GM23338 (cell line): ENCODE data around the gene TULP3. TPM values are rescaled to one million over a fixed set of nuclear protein-coding genes. Genes with fewer than 3 reads are reported as not detected.

Experiments
- ATAC-seq: fragments of 200-7000 bp; cut with Tn5 transposase; 3 replicates; pipeline ENCODE4 v1.9.1; 2020
- DNase-seq: peaks from one replicate; pipeline ENCODE4 v3.0.0-alpha.2; 2015; ENCODE audit warnings: low spot score
- H2AFZ ChIP-seq: fragments of 200-600 bp; sonication (generic); 2 replicates; pipeline ENCODE4 v1.8.0; 2016; ENCODE audit warnings: antibody characterized with exemption, mild to moderate bottlenecking, moderate library complexity
- H3F3A ChIP-seq: fragments of 200-600 bp; sonication (generic); replicated peaks from 2 replicates; pipeline ENCODE4 v1.8.0; 2017; ENCODE audit warnings: antibody characterized with exemption, mixed run types, low read depth
- H3K27ac ChIP-seq: fragments of 200-600 bp; sonication (generic); 2 replicates; pipeline ENCODE4 v1.6.1; 2016; ENCODE audit warnings: low read depth
- H3K27me3 ChIP-seq: fragments of 200-600 bp; sonication (generic); 2 replicates; pipeline ENCODE4 v1.8.0; 2016; ENCODE audit warnings: mild to moderate bottlenecking, mixed run types, moderate library complexity; ENCODE audit not compliant: insufficient read depth
- H3K36me3 ChIP-seq: fragments of 200-600 bp; sonication (generic); 2 replicates; pipeline ENCODE4 v1.8.0; 2016; ENCODE audit warnings: mild to moderate bottlenecking; ENCODE audit not compliant: insufficient read depth
- H3K4me1 ChIP-seq: fragments of 200-600 bp; sonication (generic); 2 replicates; pipeline ENCODE4 v1.8.0; 2016; ENCODE audit warnings: mild to moderate bottlenecking, moderate library complexity; ENCODE audit not compliant: insufficient read depth
- H3K4me2 ChIP-seq: fragments of 200-600 bp; sonication (generic); 2 replicates; pipeline ENCODE4 v1.7.1; 2017; ENCODE audit warnings: mixed run types
- H3K4me3 ChIP-seq: fragments of 200-600 bp; sonication (generic); 2 replicates; pipeline ENCODE4 v1.6.1; 2016; ENCODE audit warnings: mixed run types
- H3K79me2 ChIP-seq: fragments of 200-600 bp; sonication (generic); replicated peaks from 2 replicates; pipeline ENCODE4 v1.8.0; 2017; ENCODE audit warnings: mild to moderate bottlenecking; ENCODE audit not compliant: insufficient read depth
- H3K9me2 ChIP-seq: fragments of 200-600 bp; sonication (generic); 2 replicates; pipeline ENCODE4 v1.8.0; 2017; ENCODE audit not compliant: insufficient read depth
- H4K20me1 ChIP-seq: fragments of 200-600 bp; sonication (generic); replicated peaks from 2 replicates; pipeline ENCODE4 v1.8.0; 2017; ENCODE audit warnings: mild to moderate bottlenecking; ENCODE audit not compliant: insufficient read depth
- H3K27ac Mint-ChIP-seq: 2 replicates; pipeline ENCODE4 v1.8.0; 2020; ENCODE audit warnings: inconsistent platforms, mild to moderate bottlenecking, moderate library complexity, mixed read lengths
- H3K27me3 Mint-ChIP-seq: 3 replicates; pipeline ENCODE4 v1.8.0; 2022; ENCODE audit warnings: low read depth, mild to moderate bottlenecking, moderate library complexity, mixed read lengths, inconsistent platforms; ENCODE audit not compliant: insufficient read depth, poor library complexity
- H3K36me3 Mint-ChIP-seq: 3 replicates; pipeline ENCODE4 v1.8.0; 2021; ENCODE audit warnings: low read depth, mild to moderate bottlenecking, inconsistent platforms, moderate library complexity, mixed read lengths
- H3K4me1 Mint-ChIP-seq: 3 replicates; pipeline ENCODE4 v1.8.0; 2020; ENCODE audit warnings: mild to moderate bottlenecking, inconsistent platforms, mixed read lengths
- H3K4me3 Mint-ChIP-seq: 3 replicates; pipeline ENCODE4 v1.8.0; 2021; ENCODE audit warnings: moderate library complexity, mild to moderate bottlenecking, inconsistent platforms, mixed read lengths
- H3K9me3 Mint-ChIP-seq: 3 replicates; pipeline ENCODE4 v1.8.0; 2020; ENCODE audit warnings: moderate library complexity, mild to moderate bottlenecking, inconsistent platforms, mixed read lengths
- CREB1 ChIP-seq: fragments of 250-450 bp; sonication (Bioruptor Pico); IDR thresholded peaks from 2 replicates; pipeline ENCODE4 v1.5.0; 2020; ENCODE audit warnings: low read depth, mild to moderate bottlenecking, moderate library complexity
- EZH2 ChIP-seq: fragments of 200-600 bp; sonication (generic); IDR thresholded peaks from one replicate; pipeline ENCODE4 v1.8.0; 2017; ENCODE audit warnings: antibody characterized with exemption, mild to moderate bottlenecking, low read depth; ENCODE audit not compliant: unreplicated experiment
- EZH2phosphoT487 ChIP-seq: fragments of 200-600 bp; sonication (generic); IDR thresholded peaks from one replicate; pipeline ENCODE4 v1.8.1; 2018; ENCODE audit warnings: antibody characterized with exemption; ENCODE audit not compliant: unreplicated experiment
- JUNB ChIP-seq: IDR thresholded peaks from one replicate; pipeline ENCODE4 v1.6.1; 2016; ENCODE audit warnings: antibody characterized with exemption; ENCODE audit not compliant: unreplicated experiment
- NANOG ChIP-seq: IDR thresholded peaks from 2 replicates; pipeline ENCODE4 v1.6.1; 2016; ENCODE audit warnings: antibody characterized with exemption, borderline replicate concordance
- ZNF114 ChIP-seq: fragments of 250-450 bp; sonication (Bioruptor Pico); IDR thresholded peaks from 2 replicates; pipeline ENCODE4 v1.5.0; 2020; ENCODE audit warnings: mild to moderate bottlenecking, moderate library complexity
- ZNF331 ChIP-seq: fragments of 250-450 bp; sonication (Bioruptor Pico); IDR thresholded peaks from 2 replicates; pipeline ENCODE4 v1.5.0; 2020; ENCODE audit warnings: low read depth, mild to moderate bottlenecking, moderate library complexity
- polyA plus RNA-seq: library from polyadenylated mRNA; unstranded; fragments of >200 nt; fragmentation: Nextera tagmentation; extraction: Ambion mirVana; gene quantifications from 2 replicates; pipeline ENCODE4 v1.2.1, GENCODE V29; 2016
- total RNA-seq: library from RNA; depleted of rRNA; stranded (reverse); fragments of >200 nt; shearing (Covaris generic); gene quantifications from 2 replicates; pipeline ENCODE4 v1.2.3, GENCODE V29; 2014
- TF ChIP-seq, protein P1 (sequence below), 2 experiments: fragments of 200-600 bp in 1 of 2; sonication (generic) in 1 of 2; conservative IDR thresholded peaks; 2 replicates each; pipeline versions ENCODE4 v1.5.1 to v1.6.1; 2016 to 2017; ENCODE audit warnings: antibody characterized with exemption in 2 of 2, low read depth in 2 of 2, mild to moderate bottlenecking in 2 of 2, moderate library complexity in 1 of 2
- TF ChIP-seq, protein P2 (sequence below): IDR thresholded peaks from one replicate; pipeline ENCODE4 v1.6.1; 2018; ENCODE audit warnings: antibody characterized with exemption; ENCODE audit not compliant: unreplicated experiment
- TF ChIP-seq, protein P3 (sequence below): IDR thresholded peaks from 2 replicates; pipeline ENCODE4 v1.6.1; 2016; ENCODE audit warnings: antibody characterized with exemption
- TF ChIP-seq, protein P4 (sequence below): fragments of 250-450 bp; sonication (Bioruptor Pico); IDR thresholded peaks from 2 replicates; pipeline ENCODE4 v1.5.0; 2020; ENCODE audit warnings: mild to moderate bottlenecking, moderate library complexity

Gene TULP3
- total and polyA plus RNA-seq, 2 experiments from 2014 or later: 15.1 to 18.8 TPM

DNA sequence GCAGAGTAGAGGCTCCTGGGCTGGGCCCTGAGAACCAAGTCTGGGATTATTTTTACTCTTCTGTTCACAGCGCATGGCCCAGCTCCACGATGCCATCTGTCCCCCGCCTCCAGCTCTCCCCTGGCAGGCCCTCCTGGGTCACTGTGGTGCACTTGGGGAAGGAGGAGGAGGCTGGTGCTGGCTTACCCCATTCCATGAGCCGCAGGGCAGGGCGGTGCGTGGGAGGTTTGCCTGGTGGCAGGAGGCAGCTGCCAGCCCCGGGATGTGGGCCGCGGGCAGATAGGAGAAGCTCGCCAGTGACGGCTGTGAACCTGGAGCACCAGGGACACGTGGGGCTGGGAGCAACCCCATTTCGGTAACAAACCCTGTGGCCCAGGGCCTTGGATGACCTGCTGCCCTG lies 91.7 kb downstream of the TULP3 start (continued):
- TF ChIP-seq, protein P1, sequence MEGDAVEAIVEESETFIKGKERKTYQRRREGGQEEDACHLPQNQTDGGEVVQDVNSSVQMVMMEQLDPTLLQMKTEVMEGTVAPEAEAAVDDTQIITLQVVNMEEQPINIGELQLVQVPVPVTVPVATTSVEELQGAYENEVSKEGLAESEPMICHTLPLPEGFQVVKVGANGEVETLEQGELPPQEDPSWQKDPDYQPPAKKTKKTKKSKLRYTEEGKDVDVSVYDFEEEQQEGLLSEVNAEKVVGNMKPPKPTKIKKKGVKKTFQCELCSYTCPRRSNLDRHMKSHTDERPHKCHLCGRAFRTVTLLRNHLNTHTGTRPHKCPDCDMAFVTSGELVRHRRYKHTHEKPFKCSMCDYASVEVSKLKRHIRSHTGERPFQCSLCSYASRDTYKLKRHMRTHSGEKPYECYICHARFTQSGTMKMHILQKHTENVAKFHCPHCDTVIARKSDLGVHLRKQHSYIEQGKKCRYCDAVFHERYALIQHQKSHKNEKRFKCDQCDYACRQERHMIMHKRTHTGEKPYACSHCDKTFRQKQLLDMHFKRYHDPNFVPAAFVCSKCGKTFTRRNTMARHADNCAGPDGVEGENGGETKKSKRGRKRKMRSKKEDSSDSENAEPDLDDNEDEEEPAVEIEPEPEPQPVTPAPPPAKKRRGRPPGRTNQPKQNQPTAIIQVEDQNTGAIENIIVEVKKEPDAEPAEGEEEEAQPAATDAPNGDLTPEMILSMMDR (conservative IDR thresholded peaks at IDR 0.05; ENCODE audit: low read depth in 2 of 2): no peak
- TF ChIP-seq ZNF114 (CRISPR knock-in tag) (no peak), EZH2phosphoT487 (no peak)

DNA sequence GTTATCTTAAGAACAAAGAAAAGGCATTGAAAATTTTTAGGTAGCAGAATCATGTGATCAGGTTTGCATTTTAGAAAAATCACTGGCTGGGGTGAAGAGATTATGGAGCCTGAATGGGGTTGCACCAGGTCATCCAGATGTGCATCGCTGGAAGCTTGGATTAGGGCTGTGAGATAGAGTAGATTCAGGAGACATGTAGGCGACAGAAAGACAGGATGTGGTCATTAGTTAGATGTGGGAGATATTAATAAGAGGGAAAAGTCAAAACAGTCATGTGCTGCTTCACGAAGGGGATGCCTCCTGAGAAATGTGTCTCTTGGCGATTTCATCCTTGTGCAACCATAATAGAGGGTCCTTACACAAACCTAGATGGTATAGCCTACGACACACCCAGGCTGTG lies 93.6 kb downstream of the TULP3 start:
- H3F3A ChIP-seq: peaks cover 10% of the 10 kb centered on the region
- H3K36me3 ChIP-seq: peaks cover 8% of the 10 kb centered on the region; the same call in 1 of the 2 replicates
- peaks cover 64% of the 10 kb centered on the region for H4K20me1 ChIP-seq
- 0 out of 2 replicates have a peak, but pooled peaks cover 4% of the 10 kb centered on the region for H3K9me2 ChIP-seq
- H3K4me3 Mint-ChIP-seq: no peak overlapping the region
- no peaks in the 10 kb centered on the region for H3K27me3 ChIP-seq
- no peak overlapping the region for H3K4me2 ChIP-seq
- DNase-seq: no peak
- H3K36me3 Mint-ChIP-seq: peaks cover 40% of the 10 kb centered on the region
- peaks cover 99% of the 10 kb centered on the region for H3K79me2 ChIP-seq
- H3K4me3 ChIP-seq: no peak overlapping the region
- peak overlapping the region; percentile 83; the same call in 1 of the 2 replicates for H3K27ac ChIP-seq
- peaks cover 7% of the 10 kb centered on the region for H3K27me3 Mint-ChIP-seq
- 0 out of 2 replicates have a peak overlapping the region, but pooled peaks have one; percentile 23 for H3K27ac Mint-ChIP-seq
- H3K4me1 ChIP-seq: no peaks in the 10 kb centered on the region; the same call in 1 of the 2 replicates
- no peak overlapping the region for H2AFZ ChIP-seq
- ATAC-seq: no peak
- peaks cover 5% of the 10 kb centered on the region; the same call in 1 of the 3 replicates for H3K9me3 Mint-ChIP-seq
- H3K4me1 Mint-ChIP-seq: peaks cover 15% of the 10 kb centered on the region
- TF ChIP-seq NANOG: no peak
- no peak for TF ChIP-seq JUNB
- no peak for TF ChIP-seq CREB1
- TF ChIP-seq, protein P2, sequence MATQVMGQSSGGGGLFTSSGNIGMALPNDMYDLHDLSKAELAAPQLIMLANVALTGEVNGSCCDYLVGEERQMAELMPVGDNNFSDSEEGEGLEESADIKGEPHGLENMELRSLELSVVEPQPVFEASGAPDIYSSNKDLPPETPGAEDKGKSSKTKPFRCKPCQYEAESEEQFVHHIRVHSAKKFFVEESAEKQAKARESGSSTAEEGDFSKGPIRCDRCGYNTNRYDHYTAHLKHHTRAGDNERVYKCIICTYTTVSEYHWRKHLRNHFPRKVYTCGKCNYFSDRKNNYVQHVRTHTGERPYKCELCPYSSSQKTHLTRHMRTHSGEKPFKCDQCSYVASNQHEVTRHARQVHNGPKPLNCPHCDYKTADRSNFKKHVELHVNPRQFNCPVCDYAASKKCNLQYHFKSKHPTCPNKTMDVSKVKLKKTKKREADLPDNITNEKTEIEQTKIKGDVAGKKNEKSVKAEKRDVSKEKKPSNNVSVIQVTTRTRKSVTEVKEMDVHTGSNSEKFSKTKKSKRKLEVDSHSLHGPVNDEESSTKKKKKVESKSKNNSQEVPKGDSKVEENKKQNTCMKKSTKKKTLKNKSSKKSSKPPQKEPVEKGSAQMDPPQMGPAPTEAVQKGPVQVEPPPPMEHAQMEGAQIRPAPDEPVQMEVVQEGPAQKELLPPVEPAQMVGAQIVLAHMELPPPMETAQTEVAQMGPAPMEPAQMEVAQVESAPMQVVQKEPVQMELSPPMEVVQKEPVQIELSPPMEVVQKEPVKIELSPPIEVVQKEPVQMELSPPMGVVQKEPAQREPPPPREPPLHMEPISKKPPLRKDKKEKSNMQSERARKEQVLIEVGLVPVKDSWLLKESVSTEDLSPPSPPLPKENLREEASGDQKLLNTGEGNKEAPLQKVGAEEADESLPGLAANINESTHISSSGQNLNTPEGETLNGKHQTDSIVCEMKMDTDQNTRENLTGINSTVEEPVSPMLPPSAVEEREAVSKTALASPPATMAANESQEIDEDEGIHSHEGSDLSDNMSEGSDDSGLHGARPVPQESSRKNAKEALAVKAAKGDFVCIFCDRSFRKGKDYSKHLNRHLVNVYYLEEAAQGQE: no peak
- no peak for TF ChIP-seq EZH2
- TF ChIP-seq, protein P3, sequence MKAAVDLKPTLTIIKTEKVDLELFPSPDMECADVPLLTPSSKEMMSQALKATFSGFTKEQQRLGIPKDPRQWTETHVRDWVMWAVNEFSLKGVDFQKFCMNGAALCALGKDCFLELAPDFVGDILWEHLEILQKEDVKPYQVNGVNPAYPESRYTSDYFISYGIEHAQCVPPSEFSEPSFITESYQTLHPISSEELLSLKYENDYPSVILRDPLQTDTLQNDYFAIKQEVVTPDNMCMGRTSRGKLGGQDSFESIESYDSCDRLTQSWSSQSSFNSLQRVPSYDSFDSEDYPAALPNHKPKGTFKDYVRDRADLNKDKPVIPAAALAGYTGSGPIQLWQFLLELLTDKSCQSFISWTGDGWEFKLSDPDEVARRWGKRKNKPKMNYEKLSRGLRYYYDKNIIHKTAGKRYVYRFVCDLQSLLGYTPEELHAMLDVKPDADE: no peak
- TF ChIP-seq, protein P4, sequence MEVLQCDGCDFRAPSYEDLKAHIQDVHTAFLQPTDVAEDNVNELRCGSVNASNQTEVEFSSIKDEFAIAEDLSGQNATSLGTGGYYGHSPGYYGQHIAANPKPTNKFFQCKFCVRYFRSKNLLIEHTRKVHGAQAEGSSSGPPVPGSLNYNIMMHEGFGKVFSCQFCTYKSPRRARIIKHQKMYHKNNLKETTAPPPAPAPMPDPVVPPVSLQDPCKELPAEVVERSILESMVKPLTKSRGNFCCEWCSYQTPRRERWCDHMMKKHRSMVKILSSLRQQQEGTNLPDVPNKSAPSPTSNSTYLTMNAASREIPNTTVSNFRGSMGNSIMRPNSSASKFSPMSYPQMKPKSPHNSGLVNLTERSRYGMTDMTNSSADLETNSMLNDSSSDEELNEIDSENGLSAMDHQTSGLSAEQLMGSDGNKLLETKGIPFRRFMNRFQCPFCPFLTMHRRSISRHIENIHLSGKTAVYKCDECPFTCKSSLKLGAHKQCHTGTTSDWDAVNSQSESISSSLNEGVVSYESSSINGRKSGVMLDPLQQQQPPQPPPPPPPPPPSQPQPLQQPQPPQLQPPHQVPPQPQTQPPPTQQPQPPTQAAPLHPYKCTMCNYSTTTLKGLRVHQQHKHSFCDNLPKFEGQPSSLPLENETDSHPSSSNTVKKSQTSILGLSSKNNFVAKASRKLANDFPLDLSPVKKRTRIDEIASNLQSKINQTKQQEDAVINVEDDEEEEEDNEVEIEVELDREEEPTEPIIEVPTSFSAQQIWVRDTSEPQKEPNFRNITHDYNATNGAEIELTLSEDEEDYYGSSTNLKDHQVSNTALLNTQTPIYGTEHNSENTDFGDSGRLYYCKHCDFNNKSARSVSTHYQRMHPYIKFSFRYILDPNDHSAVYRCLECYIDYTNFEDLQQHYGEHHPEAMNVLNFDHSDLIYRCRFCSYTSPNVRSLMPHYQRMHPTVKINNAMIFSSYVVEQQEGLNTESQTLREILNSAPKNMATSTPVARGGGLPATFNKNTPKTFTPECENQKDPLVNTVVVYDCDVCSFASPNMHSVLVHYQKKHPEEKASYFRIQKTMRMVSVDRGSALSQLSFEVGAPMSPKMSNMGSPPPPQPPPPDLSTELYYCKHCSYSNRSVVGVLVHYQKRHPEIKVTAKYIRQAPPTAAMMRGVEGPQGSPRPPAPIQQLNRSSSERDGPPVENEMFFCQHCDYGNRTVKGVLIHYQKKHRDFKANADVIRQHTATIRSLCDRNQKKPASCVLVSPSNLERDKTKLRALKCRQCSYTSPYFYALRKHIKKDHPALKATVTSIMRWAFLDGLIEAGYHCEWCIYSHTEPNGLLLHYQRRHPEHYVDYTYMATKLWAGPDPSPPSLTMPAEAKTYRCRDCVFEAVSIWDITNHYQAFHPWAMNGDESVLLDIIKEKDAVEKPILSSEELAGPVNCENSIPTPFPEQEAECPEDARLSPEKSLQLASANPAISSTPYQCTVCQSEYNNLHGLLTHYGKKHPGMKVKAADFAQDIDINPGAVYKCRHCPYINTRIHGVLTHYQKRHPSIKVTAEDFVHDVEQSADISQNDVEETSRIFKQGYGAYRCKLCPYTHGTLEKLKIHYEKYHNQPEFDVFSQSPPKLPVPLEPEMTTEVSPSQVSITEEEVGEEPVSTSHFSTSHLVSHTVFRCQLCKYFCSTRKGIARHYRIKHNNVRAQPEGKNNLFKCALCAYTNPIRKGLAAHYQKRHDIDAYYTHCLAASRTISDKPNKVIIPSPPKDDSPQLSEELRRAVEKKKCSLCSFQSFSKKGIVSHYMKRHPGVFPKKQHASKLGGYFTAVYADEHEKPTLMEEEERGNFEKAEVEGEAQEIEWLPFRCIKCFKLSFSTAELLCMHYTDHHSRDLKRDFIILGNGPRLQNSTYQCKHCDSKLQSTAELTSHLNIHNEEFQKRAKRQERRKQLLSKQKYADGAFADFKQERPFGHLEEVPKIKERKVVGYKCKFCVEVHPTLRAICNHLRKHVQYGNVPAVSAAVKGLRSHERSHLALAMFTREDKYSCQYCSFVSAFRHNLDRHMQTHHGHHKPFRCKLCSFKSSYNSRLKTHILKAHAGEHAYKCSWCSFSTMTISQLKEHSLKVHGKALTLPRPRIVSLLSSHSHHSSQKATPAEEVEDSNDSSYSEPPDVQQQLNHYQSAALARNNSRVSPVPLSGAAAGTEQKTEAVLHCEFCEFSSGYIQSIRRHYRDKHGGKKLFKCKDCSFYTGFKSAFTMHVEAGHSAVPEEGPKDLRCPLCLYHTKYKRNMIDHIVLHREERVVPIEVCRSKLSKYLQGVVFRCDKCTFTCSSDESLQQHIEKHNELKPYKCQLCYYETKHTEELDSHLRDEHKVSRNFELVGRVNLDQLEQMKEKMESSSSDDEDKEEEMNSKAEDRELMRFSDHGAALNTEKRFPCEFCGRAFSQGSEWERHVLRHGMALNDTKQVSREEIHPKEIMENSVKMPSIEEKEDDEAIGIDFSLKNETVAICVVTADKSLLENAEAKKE (CRISPR knock-in tag): no peak
- no peak for TF ChIP-seq ZNF114 (CRISPR knock-in tag)
- no peak for TF ChIP-seq ZNF331 (CRISPR knock-in tag)
